Mucosa of descending colon (tissue), 3 donors: ENCODE data around the gene ARHGDIG. TPM values are rescaled to one million over a fixed set of nuclear protein-coding genes. Genes with fewer than 3 reads are reported as not detected.
A peak's percentile ranks its signal among the peaks of the same experiment; 100 is the strongest.

Experiments used
- ATAC-seq: fragments of 200-7000 bp; cut with Tn5 transposase; one replicate; pipeline ENCODE4 v1.9.1; 2020; ENCODE audit warnings: mild to moderate bottlenecking, moderate library complexity
- DNase-seq, 3 donors: peaks; one replicate each; pipeline ENCODE4 v3.0.0-alpha.2; 2020
- H3K36me3 ChIP-seq: fragments of 200-600 bp; one replicate; pipeline ENCODE4 v1.8.0; 2021; ENCODE audit warnings: low read depth, mild to moderate bottlenecking
- H3K4me1 ChIP-seq: fragments of 200-600 bp; one replicate; pipeline ENCODE4 v1.8.0; 2021; ENCODE audit warnings: low read depth, mild to moderate bottlenecking
- H3K4me3 ChIP-seq: fragments of 200-600 bp; one replicate; pipeline ENCODE4 v1.8.0; 2021; ENCODE audit warnings: mild to moderate bottlenecking
- H3K9me3 ChIP-seq: fragments of 200-600 bp; one replicate; pipeline ENCODE4 v1.8.0; 2021; ENCODE audit warnings: mild to moderate bottlenecking
- intact Hi-C, 2 donors: fragments of 100-400 bp; cut with DNase I in 1 of 2; cut with micrococcal nuclease in 1 of 2; formaldehyde crosslinking; loops; one replicate each; pipeline versions ENCODE4 v1.11.0 to v1.11.1; 2022; cut with DNase I, micrococcal nuclease
- total RNA-seq, 3 donors: library from RNA; stranded (reverse); fragmentation: NEBNext Ultra II Directional in 2 of 3; extraction: Animal tissue kit (Norgen Biotek cat#: 25700) in 2 of 3; gene quantifications; one replicate each; pipeline versions ENCODE4 v1.2.1 to v1.2.4, GENCODE V29; 2021 to 2023
- TF ChIP-seq, protein P1 (sequence below): fragments of 200-600 bp; IDR thresholded peaks from one replicate; pipeline ENCODE4 v1.8.0; 2022; ENCODE audit warnings: antibody characterized with exemption, mild to moderate bottlenecking
- donor health status: DM: no; HTN: no; CAD: no; lungs with moderate emphysema.
- donor health status: DM: no; HTN: no; CAD: no.
- donor health status: DM: no; HTN: yes; CAD: no.

ARHGDIG gene
- total RNA-seq, 3 donors from 2014 or later = 1.7 to 6.8 (median 1.9) TPM

DNA sequence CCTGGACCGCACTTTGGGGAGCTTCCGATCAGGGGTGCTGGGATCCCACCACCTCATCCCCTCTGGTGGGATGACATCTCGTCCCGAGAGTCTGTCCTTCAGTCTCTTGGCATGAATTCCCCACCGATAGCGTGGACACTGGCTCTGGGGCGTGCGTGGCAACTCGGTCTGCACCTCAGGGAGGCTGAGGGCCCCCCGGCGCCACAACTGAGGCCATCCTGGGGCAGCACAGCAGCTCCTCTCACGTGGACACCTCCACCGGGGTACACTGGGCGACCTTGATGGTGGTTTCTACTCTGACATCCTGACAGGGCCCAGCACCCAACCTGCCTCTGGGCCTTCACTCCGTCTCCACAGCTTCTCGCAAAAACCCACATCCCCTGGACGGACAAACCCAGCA is 11.1 kb downstream of the ARHGDIG start:
- Histone ChIP-seq H3K4me1 (no peaks in the 10 kb centered on the region), H3K9me3 (no peaks in the 10 kb centered on the region), H3K4me3 (no peak overlapping the region), H3K36me3 (no peaks in the 10 kb centered on the region)
- TF ChIP-seq, protein P1, sequence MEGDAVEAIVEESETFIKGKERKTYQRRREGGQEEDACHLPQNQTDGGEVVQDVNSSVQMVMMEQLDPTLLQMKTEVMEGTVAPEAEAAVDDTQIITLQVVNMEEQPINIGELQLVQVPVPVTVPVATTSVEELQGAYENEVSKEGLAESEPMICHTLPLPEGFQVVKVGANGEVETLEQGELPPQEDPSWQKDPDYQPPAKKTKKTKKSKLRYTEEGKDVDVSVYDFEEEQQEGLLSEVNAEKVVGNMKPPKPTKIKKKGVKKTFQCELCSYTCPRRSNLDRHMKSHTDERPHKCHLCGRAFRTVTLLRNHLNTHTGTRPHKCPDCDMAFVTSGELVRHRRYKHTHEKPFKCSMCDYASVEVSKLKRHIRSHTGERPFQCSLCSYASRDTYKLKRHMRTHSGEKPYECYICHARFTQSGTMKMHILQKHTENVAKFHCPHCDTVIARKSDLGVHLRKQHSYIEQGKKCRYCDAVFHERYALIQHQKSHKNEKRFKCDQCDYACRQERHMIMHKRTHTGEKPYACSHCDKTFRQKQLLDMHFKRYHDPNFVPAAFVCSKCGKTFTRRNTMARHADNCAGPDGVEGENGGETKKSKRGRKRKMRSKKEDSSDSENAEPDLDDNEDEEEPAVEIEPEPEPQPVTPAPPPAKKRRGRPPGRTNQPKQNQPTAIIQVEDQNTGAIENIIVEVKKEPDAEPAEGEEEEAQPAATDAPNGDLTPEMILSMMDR = no peak
- DNase-seq = no peak
- intact Hi-C loops = no loop called here
- ATAC-seq = no peak

DNA sequence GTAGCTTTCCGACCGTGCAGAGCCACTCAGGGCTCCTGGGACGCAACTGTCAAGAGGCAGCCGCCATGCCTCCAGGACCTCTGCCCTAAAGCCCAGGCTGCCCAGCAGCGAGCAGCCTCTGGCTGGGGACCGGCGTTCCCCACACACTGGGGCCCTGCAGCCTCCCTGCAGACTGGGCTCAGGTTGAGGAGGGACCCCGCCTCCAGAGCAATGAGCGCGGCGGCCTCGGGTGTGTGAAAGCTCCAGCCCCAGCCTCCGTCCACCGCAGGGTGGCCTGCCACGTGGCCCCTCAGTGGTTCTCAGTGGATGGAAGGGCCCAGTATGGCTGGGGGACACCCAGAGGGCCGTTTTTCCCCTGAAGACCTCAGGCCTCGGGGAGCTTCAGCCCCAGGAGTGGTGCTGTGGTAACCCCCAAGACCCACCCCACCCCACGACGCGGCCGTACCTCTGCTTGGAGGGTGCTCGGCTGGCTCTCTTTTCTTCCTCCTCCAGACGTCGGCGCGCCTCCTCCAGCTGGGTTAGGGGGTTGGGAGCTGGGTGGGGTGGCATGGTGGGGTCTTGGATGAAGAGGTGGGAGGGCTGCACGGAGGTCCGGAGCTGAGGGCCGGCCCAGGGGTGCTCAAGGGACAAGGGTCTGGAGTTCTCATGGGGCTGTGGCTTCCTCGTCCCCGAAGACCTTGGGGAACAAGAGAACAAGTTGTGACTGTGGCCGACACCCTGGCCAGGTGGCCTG is 12.8 kb downstream of the ARHGDIG start:
- Histone ChIP-seq H3K4me1 (no peaks in the 10 kb centered on the region), H3K36me3 (no peaks in the 10 kb centered on the region), H3K4me3 (no peak overlapping the region), H3K9me3 (no peaks in the 10 kb centered on the region)
- DNase-seq (no peak), ATAC-seq (no peak)
- intact Hi-C loops = no loop called here
- TF ChIP-seq, protein P1 = no peak

DNA sequence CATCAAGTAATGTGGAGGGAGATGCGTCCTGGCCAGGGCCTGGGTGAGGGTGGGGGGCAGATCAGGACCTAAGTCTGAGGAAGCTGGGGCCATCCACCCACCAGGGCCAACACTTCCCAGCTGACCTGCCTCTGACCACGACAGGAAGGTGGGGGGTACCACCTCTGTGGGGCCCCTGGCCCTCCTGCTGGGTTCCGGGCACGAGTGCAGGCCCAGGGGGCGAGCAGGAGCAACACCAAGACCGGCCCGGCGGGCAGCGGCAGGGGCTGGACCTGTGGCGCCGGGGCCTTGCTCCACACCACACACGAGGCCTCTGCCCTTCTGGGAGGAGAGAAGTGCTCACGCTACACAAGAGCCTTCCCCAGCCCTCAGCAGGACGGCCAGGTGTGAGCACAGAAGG is 15.9 kb downstream of the ARHGDIG start:
- no peak for DNase-seq
- peak; percentile 10 for ATAC-seq
- Histone ChIP-seq H3K36me3 (no peaks in the 10 kb centered on the region), H3K9me3 (no peaks in the 10 kb centered on the region), H3K4me1 (no peaks in the 10 kb centered on the region), H3K4me3 (no peak overlapping the region)
- intact Hi-C loops = no loop called here
- TF ChIP-seq, protein P1 = no peak

DNA sequence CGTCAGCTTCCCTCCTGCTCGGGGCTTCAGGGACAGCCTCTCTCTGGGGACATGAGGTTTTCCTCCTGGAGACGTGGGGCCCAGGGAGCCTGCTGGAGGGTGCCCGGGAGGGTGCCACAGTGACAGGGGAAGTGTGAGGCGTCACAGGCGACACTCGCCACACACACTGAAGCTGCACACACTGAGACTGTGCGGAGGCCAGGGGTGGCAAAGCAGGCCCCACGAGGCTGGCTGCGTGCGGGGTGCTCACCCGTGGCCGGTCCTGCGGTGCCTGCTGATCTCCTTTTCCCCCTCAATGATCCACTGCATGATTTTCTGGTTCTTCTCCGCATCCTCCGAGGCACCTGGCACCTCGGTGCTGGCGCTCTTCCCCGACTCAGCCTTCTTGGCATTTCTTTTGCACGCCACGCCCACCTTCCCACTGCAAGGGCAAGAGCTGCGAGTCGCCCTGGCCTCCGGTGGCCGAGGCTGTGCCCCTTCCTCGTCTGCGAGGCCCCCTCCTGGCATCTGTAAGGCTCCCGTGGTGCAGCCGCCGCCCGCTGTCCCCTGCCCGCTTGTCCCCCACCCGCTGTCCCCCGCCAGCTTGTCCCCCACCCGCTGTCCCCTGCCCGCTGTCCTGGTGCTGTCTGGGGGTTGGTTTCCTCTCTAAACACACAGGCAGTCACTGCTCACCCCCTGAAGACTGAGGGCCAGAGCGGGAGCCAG is 16.6 kb downstream of the ARHGDIG start:
- intact Hi-C loops = no loop called here

DNA sequence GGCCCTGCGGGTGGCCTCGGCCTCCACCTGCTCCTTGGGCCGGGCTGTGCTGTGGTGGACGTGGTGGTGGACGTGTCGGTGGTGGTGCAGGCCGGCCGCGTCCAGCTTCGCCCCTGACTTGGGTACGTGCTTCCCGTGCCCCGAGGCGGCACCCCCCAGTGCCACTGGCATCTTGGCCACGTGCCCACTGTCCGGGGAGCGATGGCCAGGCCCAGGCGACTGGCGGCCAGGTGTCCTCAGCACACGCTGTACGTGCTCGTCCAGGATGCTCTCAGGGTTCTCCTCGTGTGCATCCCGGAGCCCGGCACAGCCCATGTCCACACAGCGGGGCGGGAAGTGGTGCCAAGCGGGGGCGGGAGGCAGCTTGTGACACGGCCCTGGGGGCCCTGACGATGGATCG is 17.4 kb downstream of the ARHGDIG start:
- DNase-seq (no peak), ATAC-seq (no peak)
- Histone ChIP-seq H3K4me3 (no peak overlapping the region), H3K9me3 (no peaks in the 10 kb centered on the region), H3K4me1 (no peaks in the 10 kb centered on the region), H3K36me3 (no peaks in the 10 kb centered on the region)
- intact Hi-C loops = no loop called here
- TF ChIP-seq, protein P1 = no peak

More for the DNA sequence above, 16.6 kb downstream of the ARHGDIG start:
- Histone ChIP-seq H3K9me3 (no peaks in the 10 kb centered on the region), H3K4me1 (no peaks in the 10 kb centered on the region), H3K36me3 (no peaks in the 10 kb centered on the region), H3K4me3 (no peak overlapping the region)
- TF ChIP-seq, protein P1 = no peak
- DNase-seq (no peak), ATAC-seq (no peak)
